ENCODE results near the gene C1orf210.

The C1orf210 gene

GRCh38 chr1:43285269-43285990 is at the start of gene C1orf210:
TSS of gene C1orf210 (minus strand) at chr1:43285581. CDS start at chr1:43283270, 2,311 bp downstream.
- TF ChIP-seq, protein P1, sequence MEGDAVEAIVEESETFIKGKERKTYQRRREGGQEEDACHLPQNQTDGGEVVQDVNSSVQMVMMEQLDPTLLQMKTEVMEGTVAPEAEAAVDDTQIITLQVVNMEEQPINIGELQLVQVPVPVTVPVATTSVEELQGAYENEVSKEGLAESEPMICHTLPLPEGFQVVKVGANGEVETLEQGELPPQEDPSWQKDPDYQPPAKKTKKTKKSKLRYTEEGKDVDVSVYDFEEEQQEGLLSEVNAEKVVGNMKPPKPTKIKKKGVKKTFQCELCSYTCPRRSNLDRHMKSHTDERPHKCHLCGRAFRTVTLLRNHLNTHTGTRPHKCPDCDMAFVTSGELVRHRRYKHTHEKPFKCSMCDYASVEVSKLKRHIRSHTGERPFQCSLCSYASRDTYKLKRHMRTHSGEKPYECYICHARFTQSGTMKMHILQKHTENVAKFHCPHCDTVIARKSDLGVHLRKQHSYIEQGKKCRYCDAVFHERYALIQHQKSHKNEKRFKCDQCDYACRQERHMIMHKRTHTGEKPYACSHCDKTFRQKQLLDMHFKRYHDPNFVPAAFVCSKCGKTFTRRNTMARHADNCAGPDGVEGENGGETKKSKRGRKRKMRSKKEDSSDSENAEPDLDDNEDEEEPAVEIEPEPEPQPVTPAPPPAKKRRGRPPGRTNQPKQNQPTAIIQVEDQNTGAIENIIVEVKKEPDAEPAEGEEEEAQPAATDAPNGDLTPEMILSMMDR (IDR thresholded peaks at IDR 0.05; ENCODE audit: low read depth, low read length) = no peak
- no peak within 1 kb of the TSS for H3K4me3 ChIP-seq (ENCODE audit: low read depth, low read length)

- H3K4me3 ChIP-seq (ENCODE audit: low read depth, low read length) = no peak overlapping the region
- TF ChIP-seq, protein P1 (IDR thresholded peaks at IDR 0.05; ENCODE audit: low read depth, low read length) = no peak
Measured at GRCh38 chr1:43334453-43335205, 49.2 kb upstream of the C1orf210 start.

- TF ChIP-seq, protein P1 (IDR thresholded peaks at IDR 0.05; ENCODE audit: low read depth, low read length) = no peak
- no peak overlapping the region for H3K4me3 ChIP-seq (ENCODE audit: low read depth, low read length)
Measured at GRCh38 chr1:43331688-43332087, 46.3 kb upstream of the C1orf210 start.

DNA sequence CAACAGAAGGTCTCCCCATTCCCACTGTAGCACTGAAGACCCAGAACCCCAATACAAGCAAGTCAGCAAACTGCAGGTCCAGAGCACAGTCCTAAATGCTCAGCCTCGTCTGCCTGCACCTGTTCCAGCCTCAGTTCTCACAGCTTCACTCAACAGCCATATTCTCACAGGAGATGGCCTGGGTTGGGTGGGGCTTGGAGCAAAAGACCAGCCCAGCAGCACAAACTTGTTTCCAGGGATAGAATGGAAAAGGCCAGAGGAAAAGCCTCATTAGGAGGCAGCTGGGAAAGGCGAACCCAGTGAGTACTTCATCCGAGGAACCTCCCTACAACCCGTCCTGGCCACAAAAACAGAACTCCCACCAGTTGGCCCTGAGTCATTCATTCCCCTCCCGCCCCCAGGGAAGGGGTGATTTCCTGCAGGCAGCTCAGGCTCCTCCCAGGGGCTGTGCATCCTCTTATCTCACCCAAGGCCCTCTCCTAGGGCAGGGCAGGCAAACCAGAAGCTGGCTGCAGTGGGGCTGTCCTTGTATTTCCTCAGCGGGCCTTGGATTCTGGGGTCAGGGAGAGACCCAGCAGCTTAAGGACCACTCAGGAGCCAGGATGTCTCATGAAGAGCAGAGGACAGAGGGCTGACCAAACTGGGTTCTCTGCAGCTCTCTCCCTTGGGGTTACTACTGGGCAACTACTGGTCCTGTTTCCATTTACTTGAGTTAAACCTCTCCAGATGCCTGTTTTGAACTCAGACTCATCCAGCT is 44.8 kb upstream of the C1orf210 start:
- TF ChIP-seq, protein P1 (IDR thresholded peaks at IDR 0.05; ENCODE audit: low read depth, low read length) = no peak

DNA sequence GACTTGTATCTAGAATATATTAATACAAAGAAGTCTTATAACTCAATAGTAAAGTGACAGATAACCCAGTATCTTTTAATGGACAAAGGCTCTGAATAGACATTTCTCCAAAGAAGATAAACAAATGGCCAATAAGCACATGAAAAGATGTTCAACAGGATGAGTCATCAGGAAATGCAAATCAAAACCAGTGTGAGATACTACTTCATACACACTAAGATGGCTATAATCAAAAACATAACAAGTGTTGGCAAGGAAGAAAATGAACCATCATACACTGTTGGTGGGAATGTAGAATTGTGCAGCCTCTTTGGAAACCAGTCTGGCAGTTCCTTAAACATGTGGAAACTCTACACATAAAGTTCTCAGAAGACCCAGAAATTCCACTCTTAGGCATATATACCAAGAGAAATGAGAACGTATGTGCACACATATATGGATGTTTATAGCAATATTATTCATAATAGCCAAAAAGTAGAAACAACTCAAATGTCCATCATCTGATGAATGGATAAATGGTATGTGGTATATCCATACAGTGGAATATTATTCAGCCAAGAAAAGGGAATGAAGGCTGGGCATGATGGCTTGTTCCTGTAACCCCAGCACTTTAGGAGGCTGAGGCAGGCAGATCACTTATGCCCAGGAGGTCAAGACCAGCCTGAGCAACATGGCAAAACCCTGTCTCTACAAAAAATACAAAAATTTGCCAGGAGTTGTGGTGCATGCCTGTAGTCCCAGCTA is 42.3 kb upstream of the C1orf210 start:
- no peak overlapping the region for H3K4me3 ChIP-seq (ENCODE audit: low read depth, low read length)

More for the DNA sequence above, 44.8 kb upstream of the C1orf210 start:
- no peak overlapping the region for H3K4me3 ChIP-seq (ENCODE audit: low read depth, low read length)

GRCh38 chr1:43325381-43325780 is 40.0 kb upstream of the C1orf210 start:
- TF ChIP-seq, protein P1 (IDR thresholded peaks at IDR 0.05; ENCODE audit: low read depth, low read length) = no peak
- no peak overlapping the region for H3K4me3 ChIP-seq (ENCODE audit: low read depth, low read length)

More for the DNA sequence above, 42.3 kb upstream of the C1orf210 start:
- TF ChIP-seq, protein P1 (IDR thresholded peaks at IDR 0.05; ENCODE audit: low read depth, low read length) = no peak
